D721Med (cell line): ENCODE measurements around the gene DPF3.
"Not testable (repeated sequence)": the region's sequence is repeated elsewhere in the genome, so short reads cannot be mapped to it uniquely, and the experiment has no call there.

Source experiments
- DNase-seq: peaks from one replicate; pipeline ENCODE4 v3.0.0; 2011; ENCODE audit warnings: low spot score; ENCODE audit not compliant: insufficient read length
- FAIRE-seq: peaks from 2 replicates; lab custom pipeline; 2011; peaks lifted over from hg19 to GRCh38; lab: Jason Lieb, UNC
- CTCF ChIP-seq: IDR thresholded peaks from 2 replicates; pipeline ENCODE4 v1.5.1; 2012; ENCODE audit warnings: mild to moderate bottlenecking, control low read depth; ENCODE audit not compliant: insufficient read depth; ENCODE audit errors: missing control alignments

DPF3 gene

DNA sequence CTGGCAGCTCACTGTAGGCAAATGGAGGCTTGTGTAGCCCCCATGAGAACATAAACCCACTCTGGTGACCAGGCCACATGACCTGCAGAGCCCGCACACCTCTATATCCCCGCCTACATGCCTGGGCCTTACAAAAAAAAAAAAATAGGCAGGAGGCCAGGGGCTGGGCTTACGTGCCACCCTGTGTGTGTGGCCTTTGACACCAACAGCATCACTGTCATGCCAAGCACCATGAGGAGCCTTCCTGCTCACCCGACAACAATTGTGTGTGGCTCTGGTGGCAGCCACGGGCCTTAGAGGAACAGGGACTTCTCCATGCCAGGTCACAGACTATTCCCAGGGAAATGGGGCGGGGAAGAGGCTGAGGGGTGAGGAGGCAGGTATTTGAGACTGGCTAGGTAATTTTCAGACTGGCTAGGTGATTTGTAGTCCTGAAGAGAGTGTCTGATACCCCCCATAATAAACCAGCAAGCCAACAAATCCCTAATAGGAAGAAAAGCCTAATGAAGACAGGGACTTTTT lies 140.0 kb downstream of the DPF3 start:
- no peak for TF ChIP-seq CTCF
- DNase-seq (no peak), FAIRE-seq (no peak)

DNA sequence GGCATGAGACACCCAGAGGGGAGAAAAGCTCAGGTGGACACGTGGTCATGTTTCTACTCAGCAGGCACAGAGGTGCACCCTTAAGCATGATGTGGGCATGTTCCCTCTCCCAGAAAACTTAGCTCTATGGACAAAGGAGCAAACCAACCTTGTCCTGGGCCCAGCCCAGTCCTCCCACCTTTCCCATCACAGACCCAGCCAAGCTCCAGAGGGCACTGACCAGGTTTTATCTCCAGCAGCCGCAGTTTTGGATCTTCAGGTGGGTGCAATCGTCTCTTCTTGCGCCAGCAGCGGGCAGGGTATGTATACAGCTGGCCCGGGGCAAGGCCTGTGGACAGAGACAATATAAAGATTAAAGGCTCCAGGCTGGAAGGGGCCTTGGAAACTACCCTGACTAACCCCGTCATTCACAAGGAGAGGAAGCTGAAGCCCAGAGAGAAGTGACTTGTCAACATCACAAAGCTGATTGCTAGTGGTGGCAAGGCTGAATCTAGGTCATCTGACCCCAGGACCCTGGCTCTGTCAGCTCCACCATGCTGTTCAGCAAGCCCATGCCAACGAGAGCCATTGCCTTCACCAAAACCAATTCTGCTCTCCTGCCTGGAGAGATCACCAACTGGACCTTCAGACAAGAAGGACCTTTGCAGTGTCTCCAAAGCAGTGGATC lies 140.7 kb downstream of the DPF3 start:
- FAIRE-seq (no peak), DNase-seq (no peak)
- no peak for TF ChIP-seq CTCF

DNA sequence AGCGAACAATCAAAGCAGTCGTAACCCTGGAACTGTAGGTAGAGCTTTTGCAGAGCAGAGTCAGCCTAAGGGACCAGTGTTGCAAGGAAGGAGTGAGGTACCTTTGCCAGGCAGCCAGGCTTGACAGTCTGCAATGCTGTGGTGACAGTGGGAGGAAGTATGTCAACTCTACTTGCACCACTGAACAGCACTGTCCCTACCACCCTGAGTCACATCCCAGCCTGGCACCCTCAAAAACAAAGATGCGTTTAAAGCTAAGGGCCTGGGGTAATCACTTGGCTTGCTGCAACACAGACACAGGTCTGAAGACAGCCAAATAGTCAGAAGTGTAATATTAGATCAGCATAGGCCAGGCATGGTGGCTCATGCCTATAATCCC lies 141.9 kb downstream of the DPF3 start:
- FAIRE-seq = no peak

DNA sequence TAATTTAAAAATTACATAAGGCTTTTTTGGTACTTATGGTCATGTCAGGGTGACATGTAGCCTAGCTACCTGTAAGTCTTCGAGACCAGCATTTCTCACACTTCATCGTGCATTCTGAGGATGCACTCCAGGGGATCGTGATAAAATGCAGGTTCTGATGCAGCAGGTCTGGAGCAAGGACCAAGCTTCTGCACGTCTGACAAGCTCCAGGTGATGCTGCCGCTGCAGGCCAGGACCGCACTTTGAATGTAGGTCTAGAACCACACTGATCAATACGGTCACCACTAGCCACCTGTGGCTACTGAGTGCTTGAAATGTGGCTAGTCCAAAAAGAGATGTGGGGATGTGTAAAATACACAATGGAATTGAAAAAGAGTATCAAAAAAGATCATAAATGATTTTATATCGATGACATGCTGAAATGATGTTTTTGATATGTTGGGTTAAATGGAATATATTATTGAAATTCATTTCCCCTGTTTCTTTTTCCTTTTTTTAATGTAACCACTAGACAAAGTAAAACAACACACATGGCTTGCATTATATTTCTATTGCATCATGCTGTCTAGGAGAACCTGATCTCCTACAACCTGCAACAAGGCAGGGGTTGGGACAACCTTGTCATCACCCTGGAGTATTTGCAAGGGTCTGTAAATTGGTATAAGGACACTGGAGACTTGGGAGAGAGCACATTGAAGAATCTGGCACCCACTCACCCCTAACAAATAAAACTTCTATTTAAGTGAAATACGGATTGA lies 142.4 kb downstream of the DPF3 start:
- DNase-seq (no peak), FAIRE-seq (no peak)
- no peak for TF ChIP-seq CTCF

More for the DNA sequence above, 141.9 kb downstream of the DPF3 start:
- DNase-seq = no peak
- no peak for TF ChIP-seq CTCF

DNA sequence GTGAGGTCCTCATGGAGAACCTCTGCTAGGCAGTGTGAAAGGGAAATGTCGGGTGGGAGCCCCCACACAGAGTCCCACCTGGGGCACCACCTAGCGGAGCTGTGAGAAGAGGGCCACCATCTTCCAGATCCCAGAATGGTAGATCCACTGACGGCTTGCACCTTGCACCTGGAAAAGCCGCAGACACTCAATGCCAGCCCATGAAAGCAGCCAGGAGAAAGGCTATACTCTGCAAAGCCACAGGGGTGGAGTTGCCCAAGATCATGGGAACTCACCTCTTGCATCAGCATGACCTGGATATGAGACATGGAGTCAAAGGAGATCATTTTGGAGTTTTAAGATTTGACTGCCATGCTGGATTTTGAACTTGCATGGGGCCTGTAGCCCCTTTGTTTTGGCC lies 145.0 kb downstream of the DPF3 start:
- not testable (repeated sequence) for DNase-seq, FAIRE-seq

DNA sequence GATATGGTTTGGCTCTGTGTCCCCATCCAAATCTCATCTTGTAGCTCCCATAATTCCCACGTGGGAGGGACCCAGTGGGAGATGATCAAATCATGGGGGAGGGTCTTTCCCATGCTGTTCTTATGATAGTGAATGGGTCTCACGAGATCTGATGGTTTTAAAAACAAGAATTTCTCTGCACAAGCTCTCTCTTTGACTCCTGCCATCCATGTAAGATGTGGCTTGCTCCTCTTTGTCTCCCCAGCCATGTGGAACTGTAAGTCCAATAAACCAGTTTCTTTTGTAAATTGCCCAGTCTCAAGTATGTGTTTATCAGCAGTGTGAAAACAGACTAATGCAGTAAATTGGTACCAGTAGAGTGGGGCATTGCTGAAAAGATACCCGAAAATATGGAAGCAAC lies 146.2 kb downstream of the DPF3 start:
- no peak for FAIRE-seq
- no peak for TF ChIP-seq CTCF
- DNase-seq = no peak

DNA sequence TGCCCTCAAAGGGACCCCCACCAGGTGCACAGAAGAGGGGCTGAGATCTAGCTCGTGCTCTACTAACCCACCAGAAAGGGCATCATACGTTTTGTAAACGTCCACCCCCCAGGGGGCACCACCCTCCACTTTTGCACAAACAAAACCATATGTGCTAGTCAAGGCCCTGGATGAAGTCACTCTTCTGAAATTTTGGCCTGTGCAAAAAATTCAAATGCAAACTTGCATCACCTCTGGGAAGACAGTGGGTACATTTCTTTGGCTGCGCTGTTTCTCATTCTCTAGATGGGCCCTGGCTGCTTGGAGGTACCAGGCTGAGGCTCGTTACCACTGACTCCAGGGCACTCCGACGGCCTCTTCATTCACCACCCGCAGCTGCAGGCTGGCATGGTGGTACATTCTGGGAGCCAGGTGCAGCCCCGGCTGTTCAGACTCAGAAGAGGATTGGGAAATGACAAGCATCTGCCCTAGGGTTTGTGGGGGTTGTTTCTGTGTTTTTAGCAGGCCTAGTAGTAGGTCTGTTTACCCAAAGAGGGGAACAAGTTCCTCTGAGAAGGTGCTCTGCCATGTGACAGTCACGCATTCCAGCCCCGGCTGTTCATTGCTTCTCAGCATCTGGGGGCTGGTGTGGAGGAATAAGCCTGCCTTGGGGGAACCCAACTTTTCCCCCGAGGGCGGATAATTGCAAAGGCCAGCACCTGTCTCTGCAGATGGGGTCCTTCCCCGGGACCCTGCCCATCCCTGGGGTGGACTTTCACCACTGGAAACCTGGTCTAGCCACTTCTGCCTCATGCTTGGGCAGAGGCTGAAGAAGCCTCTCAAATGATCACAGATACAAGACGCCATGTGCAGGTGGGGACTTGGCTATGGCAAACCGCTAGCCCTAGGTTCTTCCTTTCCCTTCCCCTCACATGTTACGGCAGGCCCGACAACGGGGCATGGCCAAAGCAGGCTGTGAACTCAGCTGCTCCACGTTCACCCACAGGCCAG lies 147.6 kb downstream of the DPF3 start:
- no peak for TF ChIP-seq CTCF
- no peak for FAIRE-seq
- no peak for DNase-seq
